ENCODE results near the gene STRADB.

Gene STRADB

GRCh38 chr2:201406077-201406662 is 45.4 kb upstream of the STRADB start:
- peak; percentile 55 for DNase-seq (ENCODE audit: low read depth)
- TF ChIP-seq POLR2A (IDR thresholded peaks at IDR 0.05; ENCODE audit: extremely low read depth, insufficient read length), result no peak
- TF ChIP-seq MAX (IDR thresholded peaks at IDR 0.05; ENCODE audit: low read depth, low read length), result no peak
- no peak for TF ChIP-seq CTCF (IDR thresholded peaks at IDR 0.05; ENCODE audit: low read depth, low read length)
- no peak for TF ChIP-seq MYC (IDR thresholded peaks at IDR 0.05; ENCODE audit: low read depth, low read length)
- H3K4me3 ChIP-seq (ENCODE audit: low read depth, low read length), result no peak overlapping the region

- no peak overlapping the region for H3K4me3 ChIP-seq (ENCODE audit: low read depth, low read length)
- DNase-seq (ENCODE audit: low read depth), result no peak
- no peak for TF ChIP-seq CTCF (IDR thresholded peaks at IDR 0.05; ENCODE audit: low read depth, low read length)
- TF ChIP-seq MYC (IDR thresholded peaks at IDR 0.05; ENCODE audit: low read depth, low read length), result no peak
- no peak for TF ChIP-seq POLR2A (IDR thresholded peaks at IDR 0.05; ENCODE audit: extremely low read depth, insufficient read length)
- no peak for TF ChIP-seq MAX (IDR thresholded peaks at IDR 0.05; ENCODE audit: low read depth, low read length)
These were observed 44.3 kb upstream of the STRADB start for GRCh38 chr2:201407265-201407664.

GRCh38 chr2:201408931-201409330 is 42.6 kb upstream of the STRADB start:
- no peak for DNase-seq (ENCODE audit: low read depth)
- no peak overlapping the region for H3K4me3 ChIP-seq (ENCODE audit: low read depth, low read length)
- TF ChIP-seq MAX (IDR thresholded peaks at IDR 0.05; ENCODE audit: low read depth, low read length) (no peak), CTCF (IDR thresholded peaks at IDR 0.05; ENCODE audit: low read depth, low read length) (no peak), POLR2A (IDR thresholded peaks at IDR 0.05; ENCODE audit: extremely low read depth, insufficient read length) (no peak), MYC (IDR thresholded peaks at IDR 0.05; ENCODE audit: low read depth, low read length) (no peak)

- TF ChIP-seq CTCF (IDR thresholded peaks at IDR 0.05; ENCODE audit: low read depth, low read length) (no peak), MAX (IDR thresholded peaks at IDR 0.05; ENCODE audit: low read depth, low read length) (no peak)
- no peak overlapping the region for H3K4me3 ChIP-seq (ENCODE audit: low read depth, low read length)
- no peak for DNase-seq (ENCODE audit: low read depth)
These were observed 40.1 kb upstream of the STRADB start for GRCh38 chr2:201411421-201411820.

- H3K4me3 ChIP-seq (ENCODE audit: low read depth, low read length), result no peak overlapping the region
- DNase-seq (ENCODE audit: low read depth), result no peak
- TF ChIP-seq MYC (IDR thresholded peaks at IDR 0.05; ENCODE audit: low read depth, low read length) (no peak), POLR2A (IDR thresholded peaks at IDR 0.05; ENCODE audit: extremely low read depth, insufficient read length) (no peak)
These were observed 38.4 kb upstream of the STRADB start for GRCh38 chr2:201413143-201413542.

GRCh38 chr2:201413552-201413951 is 38.0 kb upstream of the STRADB start:
- no peak overlapping the region for H3K4me3 ChIP-seq (ENCODE audit: low read depth, low read length)
- no peak for DNase-seq (ENCODE audit: low read depth)
- TF ChIP-seq CTCF (IDR thresholded peaks at IDR 0.05; ENCODE audit: low read depth, low read length), result no peak
- no peak for TF ChIP-seq MYC (IDR thresholded peaks at IDR 0.05; ENCODE audit: low read depth, low read length)
- TF ChIP-seq POLR2A (IDR thresholded peaks at IDR 0.05; ENCODE audit: extremely low read depth, insufficient read length), result no peak
- TF ChIP-seq MAX (IDR thresholded peaks at IDR 0.05; ENCODE audit: low read depth, low read length), result no peak
